Activated T-cell treated with anti-CD3 and anti-CD28 coated beads for 1 hour (primary cell): ENCODE measurements around the gene PPP1R37.

Experiments
- DNase-seq: peaks from one replicate; pipeline ENCODE4 v3.0.0-alpha.2; 2020; ENCODE audit warnings: low read depth

PPP1R37 gene

GRCh38 chr19:45137179-45137761 lies 44.3 kb downstream of the PPP1R37 start:
- DNase-seq: no peak

- no peak for DNase-seq
Measured at GRCh38 chr19:45138303-45138751, 45.3 kb downstream of the PPP1R37 start.

GRCh38 chr19:45139286-45140143 lies 46.5 kb downstream of the PPP1R37 start:
- DNase-seq: no peak

GRCh38 chr19:45140144-45140503 lies 47.1 kb downstream of the PPP1R37 start:
- DNase-seq: no peak

- no peak for DNase-seq
Measured at GRCh38 chr19:45140533-45140932, 47.6 kb downstream of the PPP1R37 start.

- no peak for DNase-seq
Measured at GRCh38 chr19:45141203-45141900, 48.4 kb downstream of the PPP1R37 start.

- DNase-seq: no peak
Measured at GRCh38 chr19:45142016-45142725, 49.2 kb downstream of the PPP1R37 start.

GRCh38 chr19:45142726-45143110 lies 49.7 kb downstream of the PPP1R37 start:
- no peak for DNase-seq

- DNase-seq: no peak
Measured at GRCh38 chr19:45144431-45145269, 51.7 kb downstream of the PPP1R37 start.

GRCh38 chr19:45145270-45146189 lies 52.6 kb downstream of the PPP1R37 start:
- no peak for DNase-seq

GRCh38 chr19:45146251-45146650 lies 53.3 kb downstream of the PPP1R37 start:
- DNase-seq: no peak

- DNase-seq: no peak
Measured at GRCh38 chr19:45146741-45147205, 53.8 kb downstream of the PPP1R37 start.

GRCh38 chr19:45147835-45148676 lies 55.1 kb downstream of the PPP1R37 start:
- DNase-seq: no peak

GRCh38 chr19:45149129-45149528 lies 56.1 kb downstream of the PPP1R37 start:
- no peak for DNase-seq

- DNase-seq: no peak
Measured at GRCh38 chr19:45150180-45150579, 57.2 kb downstream of the PPP1R37 start.

GRCh38 chr19:45150751-45151281 lies 57.8 kb downstream of the PPP1R37 start:
- no peak for DNase-seq

GRCh38 chr19:45151320-45151719 lies 58.3 kb downstream of the PPP1R37 start:
- no peak for DNase-seq

GRCh38 chr19:45151821-45152503 lies 59.0 kb downstream of the PPP1R37 start:
- no peak for DNase-seq
